PFSK-1 (cell line): ENCODE measurements around the gene ZIK1.

Source experiments
- POLR2AphosphoS5 ChIP-seq: IDR thresholded peaks from 2 replicates; pipeline ENCODE4 v1.6.1; 2012; ENCODE audit warnings: low read depth, mild to moderate bottlenecking, control low read depth, low read length, moderate library complexity
- SIN3A ChIP-seq: IDR thresholded peaks from 2 replicates; pipeline ENCODE4 v1.6.1; 2012; ENCODE audit warnings: mild to moderate bottlenecking, low read length, moderate library complexity, borderline replicate concordance; ENCODE audit not compliant: insufficient read depth
- TF ChIP-seq, protein P1 (sequence below), 2 experiments: IDR thresholded peaks; 2 replicates each; pipeline versions ENCODE4 v1.6.1 to v1.8.0; 2011 to 2012; ENCODE audit warnings: low read depth in 2 of 2, low read length in 2 of 2, control low read depth in 1 of 2, inconsistent platforms in 1 of 2, mild to moderate bottlenecking in 1 of 2, moderate library complexity in 1 of 2; ENCODE audit not compliant: insufficient read depth in 1 of 2

- TF ChIP-seq POLR2AphosphoS5, result no peak
- no peak for TF ChIP-seq SIN3A
- TF ChIP-seq, protein P1, sequence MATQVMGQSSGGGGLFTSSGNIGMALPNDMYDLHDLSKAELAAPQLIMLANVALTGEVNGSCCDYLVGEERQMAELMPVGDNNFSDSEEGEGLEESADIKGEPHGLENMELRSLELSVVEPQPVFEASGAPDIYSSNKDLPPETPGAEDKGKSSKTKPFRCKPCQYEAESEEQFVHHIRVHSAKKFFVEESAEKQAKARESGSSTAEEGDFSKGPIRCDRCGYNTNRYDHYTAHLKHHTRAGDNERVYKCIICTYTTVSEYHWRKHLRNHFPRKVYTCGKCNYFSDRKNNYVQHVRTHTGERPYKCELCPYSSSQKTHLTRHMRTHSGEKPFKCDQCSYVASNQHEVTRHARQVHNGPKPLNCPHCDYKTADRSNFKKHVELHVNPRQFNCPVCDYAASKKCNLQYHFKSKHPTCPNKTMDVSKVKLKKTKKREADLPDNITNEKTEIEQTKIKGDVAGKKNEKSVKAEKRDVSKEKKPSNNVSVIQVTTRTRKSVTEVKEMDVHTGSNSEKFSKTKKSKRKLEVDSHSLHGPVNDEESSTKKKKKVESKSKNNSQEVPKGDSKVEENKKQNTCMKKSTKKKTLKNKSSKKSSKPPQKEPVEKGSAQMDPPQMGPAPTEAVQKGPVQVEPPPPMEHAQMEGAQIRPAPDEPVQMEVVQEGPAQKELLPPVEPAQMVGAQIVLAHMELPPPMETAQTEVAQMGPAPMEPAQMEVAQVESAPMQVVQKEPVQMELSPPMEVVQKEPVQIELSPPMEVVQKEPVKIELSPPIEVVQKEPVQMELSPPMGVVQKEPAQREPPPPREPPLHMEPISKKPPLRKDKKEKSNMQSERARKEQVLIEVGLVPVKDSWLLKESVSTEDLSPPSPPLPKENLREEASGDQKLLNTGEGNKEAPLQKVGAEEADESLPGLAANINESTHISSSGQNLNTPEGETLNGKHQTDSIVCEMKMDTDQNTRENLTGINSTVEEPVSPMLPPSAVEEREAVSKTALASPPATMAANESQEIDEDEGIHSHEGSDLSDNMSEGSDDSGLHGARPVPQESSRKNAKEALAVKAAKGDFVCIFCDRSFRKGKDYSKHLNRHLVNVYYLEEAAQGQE (IDR thresholded peaks at IDR 0.05; ENCODE audit: insufficient read depth in 1 of 2, low read depth in 2 of 2, low read length in 2 of 2), result no peak
Observed at GRCh38 chr19:57572415-57572947, 11.5 kb upstream of the ZIK1 start.
